MM.1S (cell line): ENCODE data around the gene PPP1R12B.
"Not testable (repeated sequence)": the region's sequence is repeated elsewhere in the genome, so short reads cannot be mapped to it uniquely, and the experiment has no call there.

ENCODE experiments used
- DNase-seq: peaks from one replicate; pipeline ENCODE4 v3.0.0-alpha.2; 2015
- H2AFZ ChIP-seq: fragments of 300-600 bp; sonication (generic); 2 replicates; pipeline ENCODE4 v1.6.0; 2016; ENCODE audit warnings: antibody characterized with exemption, low read length
- H3F3A ChIP-seq: fragments of 300-600 bp; sonication (generic); 2 replicates; pipeline ENCODE4 v1.6.1; 2016; ENCODE audit warnings: mild to moderate bottlenecking, antibody characterized with exemption, low read length, moderate library complexity, mixed read lengths; ENCODE audit not compliant: insufficient read depth
- H3K27ac ChIP-seq: fragments of 300-600 bp; sonication (generic); 2 replicates; pipeline ENCODE4 v1.5.1; 2016; ENCODE audit warnings: mild to moderate bottlenecking, low read length
- H3K27me3 ChIP-seq: fragments of 300-600 bp; sonication (generic); replicated peaks from 2 replicates; pipeline ENCODE4 v1.6.0; 2016; ENCODE audit warnings: low read length; ENCODE audit not compliant: insufficient read depth
- H3K36me3 ChIP-seq: fragments of 300-600 bp; sonication (generic); replicated peaks from 2 replicates; pipeline ENCODE4 v1.6.1; 2016; ENCODE audit warnings: mild to moderate bottlenecking, low read length, mixed read lengths; ENCODE audit not compliant: insufficient read depth
- H3K4me1 ChIP-seq: fragments of 300-600 bp; sonication (generic); 2 replicates; pipeline ENCODE4 v1.6.1; 2016; ENCODE audit warnings: low read length, mixed read lengths
- H3K4me2 ChIP-seq: fragments of 300-600 bp; sonication (generic); 2 replicates; pipeline ENCODE4 v1.6.0; 2016; ENCODE audit warnings: low read depth, low read length
- H3K4me3 ChIP-seq: fragments of 300-600 bp; sonication (generic); 2 replicates; pipeline ENCODE4 v1.5.1; 2016; ENCODE audit warnings: low read length, mixed read lengths
- H3K79me2 ChIP-seq: fragments of 300-600 bp; sonication (generic); 2 replicates; pipeline ENCODE4 v1.6.1; 2016; ENCODE audit warnings: mixed run types, low read length, mixed read lengths
- H3K9ac ChIP-seq: fragments of 300-600 bp; sonication (generic); 2 replicates; pipeline ENCODE4 v1.6.1; 2016; ENCODE audit warnings: low read length, mixed read lengths
- H3K9me2 ChIP-seq: fragments of 300-600 bp; sonication (generic); replicated peaks from 2 replicates; pipeline ENCODE4 v1.6.1; 2016; ENCODE audit warnings: mild to moderate bottlenecking, low read length, mixed read lengths; ENCODE audit not compliant: insufficient read depth
- H3K9me3 ChIP-seq: fragments of 300-600 bp; sonication (generic); replicated peaks from 2 replicates; pipeline ENCODE4 v1.6.1; 2016; ENCODE audit warnings: mild to moderate bottlenecking, low read length, mixed read lengths; ENCODE audit not compliant: insufficient read depth
- H4K20me1 ChIP-seq: fragments of 300-600 bp; sonication (generic); 2 replicates; pipeline ENCODE4 v1.6.1; 2016; ENCODE audit warnings: mild to moderate bottlenecking, low read length, moderate library complexity, mixed read lengths; ENCODE audit not compliant: insufficient read depth
- EZH2 ChIP-seq: fragments of 300-600 bp; sonication (generic); optimal IDR thresholded peaks from 2 replicates; pipeline ENCODE3; 2017; ENCODE audit warnings: low read depth, mild to moderate bottlenecking, antibody characterized with exemption, low read length, mixed read lengths
- EZH2phosphoT487 ChIP-seq: fragments of 300-600 bp; sonication (generic); IDR thresholded peaks from 2 replicates; pipeline ENCODE4 v1.6.1; 2018; ENCODE audit warnings: antibody characterized with exemption, low read length
- TF ChIP-seq, protein P1 (sequence below): fragments of 300-600 bp; sonication (generic); IDR thresholded peaks from 2 replicates; pipeline ENCODE4 v1.5.1; 2016; ENCODE audit warnings: antibody characterized with exemption, low read length, mixed read lengths

Gene PPP1R12B

GRCh38 chr1:202621446-202621845 lies 272.9 kb downstream of the PPP1R12B start:
- no peak overlapping the region for H3K4me2 ChIP-seq
- no peaks in the 10 kb centered on the region for H3K79me2 ChIP-seq
- H4K20me1 ChIP-seq, result no peaks in the 10 kb centered on the region
- DNase-seq, result no peak
- H3K27me3 ChIP-seq, result no peaks in the 10 kb centered on the region
- no peak for TF ChIP-seq EZH2phosphoT487
- no peak for TF ChIP-seq EZH2
- TF ChIP-seq, protein P1, sequence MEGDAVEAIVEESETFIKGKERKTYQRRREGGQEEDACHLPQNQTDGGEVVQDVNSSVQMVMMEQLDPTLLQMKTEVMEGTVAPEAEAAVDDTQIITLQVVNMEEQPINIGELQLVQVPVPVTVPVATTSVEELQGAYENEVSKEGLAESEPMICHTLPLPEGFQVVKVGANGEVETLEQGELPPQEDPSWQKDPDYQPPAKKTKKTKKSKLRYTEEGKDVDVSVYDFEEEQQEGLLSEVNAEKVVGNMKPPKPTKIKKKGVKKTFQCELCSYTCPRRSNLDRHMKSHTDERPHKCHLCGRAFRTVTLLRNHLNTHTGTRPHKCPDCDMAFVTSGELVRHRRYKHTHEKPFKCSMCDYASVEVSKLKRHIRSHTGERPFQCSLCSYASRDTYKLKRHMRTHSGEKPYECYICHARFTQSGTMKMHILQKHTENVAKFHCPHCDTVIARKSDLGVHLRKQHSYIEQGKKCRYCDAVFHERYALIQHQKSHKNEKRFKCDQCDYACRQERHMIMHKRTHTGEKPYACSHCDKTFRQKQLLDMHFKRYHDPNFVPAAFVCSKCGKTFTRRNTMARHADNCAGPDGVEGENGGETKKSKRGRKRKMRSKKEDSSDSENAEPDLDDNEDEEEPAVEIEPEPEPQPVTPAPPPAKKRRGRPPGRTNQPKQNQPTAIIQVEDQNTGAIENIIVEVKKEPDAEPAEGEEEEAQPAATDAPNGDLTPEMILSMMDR, result no peak
- no peak overlapping the region for H3K9ac ChIP-seq
- H3K9me3 ChIP-seq, result no peaks in the 10 kb centered on the region
- no peak overlapping the region for H3K4me3 ChIP-seq
- peaks cover 10% of the 10 kb centered on the region for H3K4me1 ChIP-seq
- H2AFZ ChIP-seq, result no peak overlapping the region
- no peaks in the 10 kb centered on the region for H3K36me3 ChIP-seq
- no peak overlapping the region for H3K27ac ChIP-seq
- H3K9me2 ChIP-seq, result no peaks in the 10 kb centered on the region
- H3F3A ChIP-seq, result peaks cover 4% of the 10 kb centered on the region; the same call in 1 of the 2 replicates

- no peak overlapping the region for H2AFZ ChIP-seq
- 0 out of 2 replicates have a peak, but pooled peaks cover 4% of the 10 kb centered on the region for H3K4me1 ChIP-seq
- no peak overlapping the region for H3K4me3 ChIP-seq
- H3K9ac ChIP-seq, result no peak overlapping the region
- no peak for DNase-seq
- H3F3A ChIP-seq, result no peaks in the 10 kb centered on the region
- H4K20me1 ChIP-seq, result no peaks in the 10 kb centered on the region
- H3K9me2 ChIP-seq, result no peaks in the 10 kb centered on the region
- no peak overlapping the region for H3K4me2 ChIP-seq
- TF ChIP-seq, protein P1, result no peak
- TF ChIP-seq EZH2, result no peak
- TF ChIP-seq EZH2phosphoT487, result no peak
- H3K9me3 ChIP-seq, result no peaks in the 10 kb centered on the region
- H3K27me3 ChIP-seq, result no peaks in the 10 kb centered on the region
- H3K36me3 ChIP-seq, result no peaks in the 10 kb centered on the region
- H3K79me2 ChIP-seq, result no peaks in the 10 kb centered on the region
- H3K27ac ChIP-seq, result no peak overlapping the region
Observed at GRCh38 chr1:202622388-202622787, 273.9 kb downstream of the PPP1R12B start.

GRCh38 chr1:202623075-202623474 lies 274.6 kb downstream of the PPP1R12B start:
- no peak overlapping the region for H3K4me2 ChIP-seq

DNA sequence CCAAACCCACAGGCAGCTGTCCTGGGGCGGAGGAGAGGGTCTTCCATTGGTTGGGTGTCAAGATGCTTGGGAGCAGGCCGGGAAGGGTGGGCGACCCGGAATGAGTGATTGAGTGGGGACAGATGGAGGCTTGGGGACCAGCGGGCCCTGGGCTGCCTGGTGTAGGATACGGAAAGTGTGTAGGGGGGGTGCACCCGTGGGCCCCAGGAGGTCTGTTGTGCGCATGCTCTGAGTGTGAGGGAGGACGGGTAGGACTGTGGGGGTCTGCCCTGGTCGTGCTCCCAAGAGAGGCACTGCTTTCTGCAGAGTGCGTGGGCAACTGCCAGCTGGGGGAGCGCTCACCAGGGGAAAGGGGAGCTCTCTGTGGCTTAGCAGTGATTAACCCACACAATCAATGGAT lies 275.0 kb downstream of the PPP1R12B start:
- H3K9me3 ChIP-seq, H3K9me2 ChIP-seq, H3K79me2 ChIP-seq, H2AFZ ChIP-seq, DNase-seq, H3K36me3 ChIP-seq, H3K27me3 ChIP-seq, H3K9ac ChIP-seq, H4K20me1 ChIP-seq, H3K4me1 ChIP-seq, H3K27ac ChIP-seq, H3K4me3 ChIP-seq, H3K4me2 ChIP-seq, H3F3A ChIP-seq: not testable (repeated sequence)

More at GRCh38 chr1:202623075-202623474, 274.6 kb downstream of the PPP1R12B start:
- Histone ChIP-seq H2AFZ (no peak overlapping the region), H3K9me2 (no peaks in the 10 kb centered on the region), H3K9me3 (no peaks in the 10 kb centered on the region), H3F3A (no peaks in the 10 kb centered on the region), H3K27me3 (no peaks in the 10 kb centered on the region), H3K9ac (no peak overlapping the region), H4K20me1 (no peaks in the 10 kb centered on the region), H3K4me3 (no peak overlapping the region), H3K36me3 (no peaks in the 10 kb centered on the region), H3K27ac (no peak overlapping the region), H3K4me1 (peaks cover 5% of the 10 kb centered on the region), H3K79me2 (no peaks in the 10 kb centered on the region)
- TF ChIP-seq EZH2, result no peak
- no peak for TF ChIP-seq EZH2phosphoT487
- TF ChIP-seq, protein P1, result no peak
- no peak for DNase-seq
